OCI-LY7 (cell line): Measurements from ENCODE around the gene MTOR. TPM values are rescaled to one million over a fixed set of nuclear protein-coding genes. Genes with fewer than 3 reads are reported as not detected.

Experiments
- BruUV-seq: library from RNA; stranded (reverse); fragments of 400-500 nt; replicated peaks from 2 replicates; lab custom pipeline; 2021; lab: Mats Ljungman, UMichigan
- CTCF ChIA-PET: fragments of 300-600 bp; sonication (Branson Sonifier 250); formaldehyde crosslinking; loops from one replicate; lab custom pipeline; 2022; ENCODE audit warnings: antibody characterized with exemption; ENCODE audit not compliant: unreplicated experiment; lab: Charles Lee
- POLR2A ChIA-PET: fragments of 300-600 bp; sonication (Branson Sonifier 250); formaldehyde crosslinking; loops from one replicate; lab custom pipeline; 2022; ENCODE audit warnings: antibody characterized with exemption; lab: Charles Lee
- DNase-seq: peaks from one replicate; pipeline ENCODE4 v3.0.0-alpha.2; 2015; ENCODE audit warnings: low spot score
- H2AFZ ChIP-seq: fragments of 200-600 bp; sonication (generic), shearing (Covaris generic); 2 replicates; pipeline ENCODE4 v1.6.1; 2014; ENCODE audit warnings: mild to moderate bottlenecking, antibody characterized with exemption, low read length, moderate library complexity
- H3K27ac ChIP-seq: fragments of 200-600 bp; sonication (generic); 2 replicates; pipeline ENCODE4 v1.5.1; 2014; ENCODE audit warnings: mixed run types, low read depth, mild to moderate bottlenecking, moderate library complexity, low read length, inconsistent platforms; ENCODE audit not compliant: poor library complexity, severe bottlenecking
- H3K36me3 ChIP-seq: fragments of 200-600 bp; sonication (generic); 2 replicates; pipeline ENCODE4 v1.6.1; 2014; ENCODE audit warnings: mild to moderate bottlenecking, antibody characterized with exemption, low read length, moderate library complexity, mixed read lengths; ENCODE audit not compliant: insufficient read depth
- H3K4me1 ChIP-seq: fragments of 200-600 bp; sonication (generic); 2 replicates; pipeline ENCODE4 v1.5.1; 2014; ENCODE audit warnings: mild to moderate bottlenecking, low read length; ENCODE audit not compliant: insufficient read depth, poor library complexity, severe bottlenecking
- H3K4me2 ChIP-seq: fragments of 200-600 bp; sonication (generic); 2 replicates; pipeline ENCODE4 v1.6.1; 2014; ENCODE audit warnings: mild to moderate bottlenecking, low read length
- H3K4me3 ChIP-seq: fragments of 200-600 bp; sonication (generic); 2 replicates; pipeline ENCODE4 v1.5.1; 2014; ENCODE audit warnings: mild to moderate bottlenecking, low read depth, low read length; ENCODE audit not compliant: poor library complexity, severe bottlenecking
- H3K79me2 ChIP-seq: fragments of 200-600 bp; sonication (generic); 2 replicates; pipeline ENCODE4 v1.6.1; 2016; ENCODE audit warnings: low read depth, mild to moderate bottlenecking, low read length, moderate library complexity, mixed read lengths; ENCODE audit not compliant: insufficient read depth
- H3K9me2 ChIP-seq: fragments of 200-600 bp; sonication (generic); 2 replicates; pipeline ENCODE4 v1.6.1; 2016; ENCODE audit warnings: mild to moderate bottlenecking, low read length, mixed read lengths; ENCODE audit not compliant: insufficient read depth
- H3K9me3 ChIP-seq: fragments of 200-600 bp; sonication (generic); 2 replicates; pipeline ENCODE4 v1.6.1; 2014; ENCODE audit warnings: mild to moderate bottlenecking, mixed run types, low read length, mixed read lengths
- H4K20me1 ChIP-seq: fragments of 200-600 bp; sonication (generic); 2 replicates; pipeline ENCODE4 v1.6.1; 2014; ENCODE audit warnings: mild to moderate bottlenecking, antibody characterized with exemption, low read length, moderate library complexity, mixed read lengths; ENCODE audit not compliant: insufficient read depth
- EZH2phosphoT487 ChIP-seq: fragments of 200-600 bp; sonication (generic); IDR thresholded peaks from 2 replicates; pipeline ENCODE4 v1.6.1; 2018; ENCODE audit warnings: low read depth, borderline replicate concordance, mild to moderate bottlenecking, mixed run types, antibody characterized with exemption, low read length, moderate library complexity, mixed read lengths
- intact Hi-C: fragments of 100-400 bp; cut with micrococcal nuclease; formaldehyde crosslinking; loops from one replicate; pipeline ENCODE4 v1.10.0; 2022; ENCODE audit not compliant: unreplicated experiment
- total RNA-seq, 2 experiments: library from RNA; depleted of rRNA in 1 of 2; stranded (reverse); fragments of >200 nt in 1 of 2; shearing (Covaris generic) in 1 of 2; gene quantifications; 2 replicates each; pipeline ENCODE4 v1.2.3, GENCODE V29; 2014 to 2022
- TF ChIP-seq, protein P1 (sequence below): fragments of 200-600 bp; sonication (generic); conservative IDR thresholded peaks from 2 replicates; pipeline ENCODE4 v1.5.1; 2014; ENCODE audit warnings: mild to moderate bottlenecking, antibody characterized with exemption, low read length, moderate library complexity, mixed read lengths

Gene MTOR
- total RNA-seq, 2 experiments from 2014 or later: 41.1 to 58.6 TPM

GRCh38 chr1:11193376-11193775, 69.0 kb downstream of the MTOR start:
- Histone ChIP-seq H3K4me1 (no peaks in the 10 kb centered on the region), H3K36me3 (peaks cover 96% of the 10 kb centered on the region), H3K79me2 (no peaks in the 10 kb centered on the region), H4K20me1 (no peaks in the 10 kb centered on the region), H3K9me2 (no peaks in the 10 kb centered on the region), H2AFZ (no peak overlapping the region), H3K9me3 (no peaks in the 10 kb centered on the region), H3K27ac (no peak overlapping the region), H3K4me3 (no peak overlapping the region), H3K4me2 (no peak overlapping the region)
- no peak for DNase-seq
- intact Hi-C loops: no loop called here
- POLR2A ChIA-PET: no interaction called here
- CTCF ChIA-PET: no interaction called here
- TF ChIP-seq, protein P1, sequence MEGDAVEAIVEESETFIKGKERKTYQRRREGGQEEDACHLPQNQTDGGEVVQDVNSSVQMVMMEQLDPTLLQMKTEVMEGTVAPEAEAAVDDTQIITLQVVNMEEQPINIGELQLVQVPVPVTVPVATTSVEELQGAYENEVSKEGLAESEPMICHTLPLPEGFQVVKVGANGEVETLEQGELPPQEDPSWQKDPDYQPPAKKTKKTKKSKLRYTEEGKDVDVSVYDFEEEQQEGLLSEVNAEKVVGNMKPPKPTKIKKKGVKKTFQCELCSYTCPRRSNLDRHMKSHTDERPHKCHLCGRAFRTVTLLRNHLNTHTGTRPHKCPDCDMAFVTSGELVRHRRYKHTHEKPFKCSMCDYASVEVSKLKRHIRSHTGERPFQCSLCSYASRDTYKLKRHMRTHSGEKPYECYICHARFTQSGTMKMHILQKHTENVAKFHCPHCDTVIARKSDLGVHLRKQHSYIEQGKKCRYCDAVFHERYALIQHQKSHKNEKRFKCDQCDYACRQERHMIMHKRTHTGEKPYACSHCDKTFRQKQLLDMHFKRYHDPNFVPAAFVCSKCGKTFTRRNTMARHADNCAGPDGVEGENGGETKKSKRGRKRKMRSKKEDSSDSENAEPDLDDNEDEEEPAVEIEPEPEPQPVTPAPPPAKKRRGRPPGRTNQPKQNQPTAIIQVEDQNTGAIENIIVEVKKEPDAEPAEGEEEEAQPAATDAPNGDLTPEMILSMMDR: no peak
- no peak for TF ChIP-seq EZH2phosphoT487
- BruUV-seq: no TSS peak

DNA sequence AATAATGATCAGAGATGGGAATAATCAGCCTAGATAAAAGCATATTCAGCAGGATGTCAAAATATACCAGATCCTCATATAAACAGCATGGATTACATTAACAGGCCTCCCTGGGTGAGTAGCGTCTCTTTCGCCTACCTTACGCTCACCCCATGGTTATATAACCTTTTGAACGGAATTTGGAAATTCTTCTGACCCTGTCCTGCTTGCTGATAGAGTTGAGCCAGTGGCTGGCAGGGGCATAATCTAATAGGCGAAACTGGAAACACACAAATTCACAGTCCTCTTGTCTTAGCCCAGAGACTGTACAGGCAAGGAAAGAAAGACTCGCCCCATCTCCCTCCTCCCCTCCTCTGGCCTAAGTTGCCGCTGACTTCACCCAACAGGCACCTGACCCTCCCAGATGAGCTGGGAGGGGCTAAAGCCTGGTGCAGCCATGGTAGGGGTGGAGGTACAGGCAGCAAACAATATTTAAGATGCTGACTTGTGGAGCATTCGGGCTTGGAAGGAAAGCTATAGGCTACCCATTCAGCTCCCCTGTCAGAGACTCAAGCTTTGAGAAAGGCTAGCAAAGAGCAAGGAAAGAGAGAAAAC, 73.4 kb downstream of the MTOR start, which contains the start of gene ANGPTL7:
ANGPTL7 (plus strand) TSS at position 498 of the 594 bp plus-strand sequence. CDS start 225 bp downstream, outside the sequence.
- Histone ChIP-seq H3K27ac (no peak within 1 kb of the TSS), H3K9me3 (no peaks in the 10 kb centered on the region), H3K36me3 (peaks cover 85% of the 10 kb centered on the region), H3K79me2 (no peaks in the 10 kb centered on the region), H3K4me1 (no peaks in the 10 kb centered on the region), H4K20me1 (no peaks in the 10 kb centered on the region), H3K4me2 (no peak within 1 kb of the TSS), H2AFZ (no peak within 1 kb of the TSS), H3K9me2 (no peaks in the 10 kb centered on the region), H3K4me3 (no peak within 1 kb of the TSS)
- intact Hi-C loops: no loop called here
- ChIA-PET POLR2A (no interaction called here), CTCF (interaction anchor here (0.7 kb wide), 1 partner anchor 152 kb away, joined by 3 read pairs; no protein-coding TSS in a partner anchor)
- TF ChIP-seq, protein P1: no peak
- TF ChIP-seq EZH2phosphoT487: no peak
- no peak for DNase-seq
- no TSS peak for BruUV-seq

DNA sequence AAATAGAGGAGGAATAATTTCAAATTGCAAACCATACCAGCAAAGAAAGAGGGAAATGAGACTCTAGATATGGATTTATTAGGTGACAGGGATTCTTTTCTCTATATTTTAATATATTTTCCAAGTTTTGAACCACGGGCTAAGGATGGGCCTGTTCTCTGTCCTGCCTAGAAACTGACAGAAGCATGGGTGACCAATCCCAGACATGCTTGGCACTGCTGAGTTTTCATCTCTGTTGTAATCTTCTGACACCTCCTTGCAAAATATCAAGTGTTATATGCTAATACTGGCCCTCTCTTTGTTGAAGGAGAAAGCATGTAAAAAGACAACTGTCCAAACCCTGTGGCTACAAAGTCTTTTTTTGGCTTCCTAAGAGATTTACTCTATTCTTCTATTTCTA, 74.0 kb downstream of the MTOR start:
- CTCF ChIA-PET: no interaction called here

More for the DNA sequence above, 74.0 kb downstream of the MTOR start:
- Histone ChIP-seq H3K9me2 (no peaks in the 10 kb centered on the region), H4K20me1 (no peaks in the 10 kb centered on the region), H2AFZ (no peak overlapping the region), H3K4me3 (no peak overlapping the region), H3K4me1 (no peaks in the 10 kb centered on the region), H3K27ac (no peak overlapping the region), H3K79me2 (no peaks in the 10 kb centered on the region), H3K4me2 (no peak overlapping the region), H3K9me3 (no peaks in the 10 kb centered on the region), H3K36me3 (peaks cover 85% of the 10 kb centered on the region)
- DNase-seq: no peak
- POLR2A ChIA-PET: no interaction called here
- TF ChIP-seq EZH2phosphoT487: no peak
- TF ChIP-seq, protein P1: no peak
- no TSS peak for BruUV-seq
- intact Hi-C loops: no loop called here
